ENCODE results near the gene JTB.
A peak's percentile ranks its signal among the peaks of the same experiment; 100 is the strongest.

Gene JTB

GRCh38 chr1:153978274-153978909 lies 918 bp upstream of the JTB start:
- DNase-seq, result no peak

- DNase-seq, result no peak
Measured at GRCh38 chr1:153976819-153977249, 640 bp downstream of the JTB start.

GRCh38 chr1:153973525-153973924 lies 3.9 kb downstream of the JTB start:
- DNase-seq, result no peak

GRCh38 chr1:153973071-153973470 lies 4.4 kb downstream of the JTB start:
- DNase-seq, result no peak

- DNase-seq, result no peak
Measured at GRCh38 chr1:153970346-153970745, 7.1 kb downstream of the JTB start.

- DNase-seq, result no peak
Measured at GRCh38 chr1:153968972-153969371, 8.5 kb downstream of the JTB start.

GRCh38 chr1:153968408-153968807 lies 9.1 kb downstream of the JTB start:
- no peak for DNase-seq

GRCh38 chr1:153968000-153968363 lies 9.5 kb downstream of the JTB start:
- no peak for DNase-seq

GRCh38 chr1:153967107-153967999 lies 10.1 kb downstream of the JTB start, which contains the start of gene CREB3L4:
TSS of gene CREB3L4 (plus strand) at chr1:153967902. CDS start at chr1:153968526, 624 bp downstream.
- peak; percentile 97 for DNase-seq

- peak; percentile 42 for DNase-seq
Measured at GRCh38 chr1:153963850-153964331, 13.6 kb downstream of the JTB start.

- DNase-seq, result peak; percentile 99
Measured at GRCh38 chr1:153963030-153963849, 14.2 kb downstream of the JTB start, which contains the start of gene SLC39A1. TSS of gene SLC39A1 (minus strand) at chr1:153963537. CDS start at chr1:153962715, 822 bp downstream.

- DNase-seq, result no peak
Measured at GRCh38 chr1:153962088-153963029, 15.1 kb downstream of the JTB start.

GRCh38 chr1:153961421-153961820 lies 16.1 kb downstream of the JTB start:
- no peak for DNase-seq

GRCh38 chr1:153960206-153960605 lies 17.3 kb downstream of the JTB start:
- no peak for DNase-seq

GRCh38 chr1:153959454-153959853 lies 18.0 kb downstream of the JTB start:
- DNase-seq, result no peak

GRCh38 chr1:153958961-153959260 lies 18.6 kb downstream of the JTB start:
- DNase-seq, result no peak

GRCh38 chr1:153958111-153958960 lies 19.1 kb downstream of the JTB start, which contains the start of gene CRTC2:
TSS of gene CRTC2 (minus strand) at chr1:153958612. CDS start at chr1:153958497, 115 bp downstream.
- peak; percentile 99 for DNase-seq

- no peak for DNase-seq
Measured at GRCh38 chr1:153957744-153958110, 19.7 kb downstream of the JTB start.

- DNase-seq, result no peak
Measured at GRCh38 chr1:153956997-153957715, 20.3 kb downstream of the JTB start.

GRCh38 chr1:153954826-153955225 lies 22.6 kb downstream of the JTB start:
- no peak for DNase-seq

Measured in NCI-H1048 (cell line).